IMR-90 (cell line): ENCODE results near the gene NTPCR.

Experiments
- CTCF ChIP-seq: conservative IDR thresholded peaks from 2 replicates; pipeline ENCODE4 v1.5.1; 2012; ENCODE audit warnings: mild to moderate bottlenecking, low read depth, low read length, improper control_type of control experiment
- USF2 ChIP-seq: fragments of 150-350 bp; IDR thresholded peaks from 2 replicates; pipeline ENCODE4 v1.6.1; 2017; ENCODE audit warnings: mild to moderate bottlenecking, antibody characterized with exemption, low read length, low read depth

- no peak for TF ChIP-seq CTCF
- no peak for TF ChIP-seq USF2
Observed at GRCh38 chr1:232970508-232970907, 20.1 kb downstream of the NTPCR start.
